Measurements from ENCODE around the gene FAM83E.
"Not testable (repeated sequence)": the region's sequence is repeated elsewhere in the genome, so short reads cannot be mapped to it uniquely, and the experiment has no call there.

FAM83E gene

DNA sequence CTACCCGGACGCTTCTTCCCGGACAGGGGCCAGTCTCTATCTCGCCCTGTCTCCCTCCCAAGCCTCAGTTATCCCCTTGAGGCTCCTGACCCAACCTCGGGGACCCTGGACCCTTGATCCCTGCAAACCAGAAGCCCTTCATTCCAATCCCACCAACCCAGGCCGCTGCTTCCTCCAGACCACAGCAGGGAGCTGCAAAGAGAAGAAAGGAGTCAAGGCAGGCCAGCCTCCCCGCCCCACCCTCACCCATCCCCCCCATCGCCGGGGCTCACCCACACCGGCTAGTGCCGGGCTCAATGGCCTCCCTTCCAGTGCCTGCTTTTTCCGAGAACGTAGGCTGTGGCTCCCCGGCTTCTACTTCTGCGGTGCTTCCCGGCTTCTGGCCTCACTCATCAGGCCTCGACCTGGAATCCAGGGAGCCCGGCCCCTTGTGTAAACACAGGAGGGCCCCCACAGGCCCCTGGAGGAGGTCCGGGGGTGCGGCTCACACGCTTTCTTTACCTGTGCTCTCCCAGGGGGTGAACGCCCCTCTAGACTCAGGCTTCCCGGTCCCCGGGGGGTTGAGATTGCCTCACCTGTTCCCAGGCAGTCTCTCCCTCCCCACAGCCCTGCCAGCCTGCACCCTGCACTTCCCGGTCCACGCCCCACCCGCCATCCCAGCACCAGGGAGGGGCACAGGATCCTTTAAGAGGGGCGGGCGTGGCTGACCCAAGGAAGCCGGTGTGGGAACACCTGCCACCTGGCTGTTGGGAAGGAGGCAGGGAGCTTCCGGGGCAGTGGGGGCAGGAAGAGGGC is at the start of gene FAM83E:
Gene FAM83E, minus strand, starts transcription at position 641 of the 795 bp plus-strand sequence. CDS start 1,704 bp downstream, outside the sequence.
- DNase-seq, result no peak

DNA sequence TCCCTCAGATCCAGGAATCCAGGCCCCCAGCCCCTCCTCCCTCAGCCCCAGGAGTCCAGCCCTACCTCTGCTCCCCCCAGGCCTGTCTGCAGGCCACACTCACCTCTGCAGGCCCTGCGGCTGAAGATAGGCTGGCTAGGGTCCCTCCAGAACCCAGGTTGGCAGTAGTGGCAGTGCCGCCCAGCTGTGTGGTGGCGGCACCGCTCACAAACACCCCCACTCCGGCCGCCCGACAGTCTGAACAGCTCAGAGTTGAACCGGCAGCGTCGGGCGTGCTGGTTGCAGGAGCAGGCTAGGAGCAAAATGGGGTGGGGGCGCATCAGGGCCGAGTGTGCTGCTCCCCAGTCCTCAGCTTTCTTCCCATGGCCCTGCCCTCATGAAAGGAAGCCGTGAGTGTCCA is 49.6 kb upstream of the FAM83E start:
- no peak for DNase-seq

DNA sequence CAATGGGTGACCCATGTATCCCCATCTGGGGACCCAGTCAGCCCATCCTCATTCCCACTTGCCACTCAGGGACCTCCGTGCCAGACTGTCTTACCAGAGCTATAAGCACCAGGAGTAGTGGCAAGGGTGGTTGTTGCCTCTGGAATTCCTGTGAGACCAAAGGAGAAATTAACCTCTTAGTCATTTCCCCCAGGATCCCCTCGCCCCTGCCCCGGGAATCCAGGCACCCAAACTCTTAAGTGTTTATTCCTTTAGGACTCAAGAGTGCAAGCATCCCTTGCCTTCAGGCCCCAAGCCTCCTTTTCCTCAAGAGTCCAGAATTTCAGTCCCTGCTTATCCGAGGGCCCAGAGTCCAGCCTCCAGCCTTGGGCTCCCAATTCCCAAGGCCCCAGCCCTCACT is 48.8 kb upstream of the FAM83E start:
- no peak for DNase-seq

DNA sequence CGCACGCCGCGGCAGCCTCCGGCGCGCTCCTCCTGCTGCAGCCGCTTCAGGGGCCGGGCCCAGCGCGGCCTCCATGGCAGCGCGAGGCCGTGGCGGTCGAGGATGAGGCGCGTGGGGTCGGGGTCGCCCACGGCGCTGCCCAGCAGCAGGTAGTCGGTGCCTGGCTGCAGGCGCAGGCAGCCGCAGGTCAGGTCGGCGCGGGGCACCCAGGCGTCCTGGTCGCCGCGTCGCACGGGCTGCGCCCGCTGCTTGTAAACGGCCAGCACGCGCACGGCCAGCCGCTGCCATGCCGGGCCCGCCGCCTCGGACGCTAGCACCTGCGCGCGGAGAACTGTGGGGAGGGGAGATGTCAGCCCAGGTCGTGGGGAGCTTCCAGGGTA is 46.8 kb upstream of the FAM83E start:
- no peak for DNase-seq

DNA sequence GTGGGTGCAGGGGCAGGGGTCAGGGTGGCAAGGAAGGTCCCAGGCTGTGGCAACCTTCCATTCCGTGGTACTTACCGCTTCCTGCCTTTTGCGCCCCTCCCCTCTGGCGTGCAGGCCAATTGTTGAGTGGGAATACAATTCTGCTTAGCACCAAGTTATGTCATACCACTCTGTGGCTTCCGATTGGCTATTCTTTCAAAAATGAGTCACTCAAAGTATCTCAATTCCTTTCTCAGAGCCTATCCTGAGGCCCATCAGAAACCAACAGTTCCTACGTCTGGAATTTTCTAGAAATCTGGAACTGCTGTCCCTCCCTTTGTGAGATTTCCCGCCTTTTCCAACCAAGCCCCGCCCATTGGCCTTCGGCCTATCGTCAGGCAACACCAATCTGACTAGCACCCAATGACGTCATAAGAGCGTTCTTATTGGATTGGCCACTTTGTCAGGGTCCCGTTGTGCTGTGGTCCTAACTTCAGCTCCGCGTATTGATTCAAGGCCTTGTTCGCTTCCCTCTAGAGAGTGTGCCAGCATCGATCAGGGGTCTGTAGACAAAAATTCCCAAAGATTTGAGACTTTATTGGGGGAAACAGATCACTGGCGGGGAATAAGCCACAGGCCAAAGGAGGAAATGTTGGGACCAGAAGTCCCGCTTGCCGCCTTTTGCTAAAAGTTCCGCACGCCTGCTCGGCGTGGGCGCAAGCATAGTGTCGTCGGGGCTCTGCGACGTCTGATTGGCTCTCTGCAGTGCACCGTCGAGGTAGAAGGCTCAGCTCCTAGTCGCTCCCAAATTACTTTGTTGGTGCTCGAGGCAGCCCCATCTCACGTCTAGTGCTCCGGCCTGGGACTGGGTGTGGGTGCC is 46.2 kb upstream of the FAM83E start:
- DNase-seq, result peak; percentile 77 to 85

DNA sequence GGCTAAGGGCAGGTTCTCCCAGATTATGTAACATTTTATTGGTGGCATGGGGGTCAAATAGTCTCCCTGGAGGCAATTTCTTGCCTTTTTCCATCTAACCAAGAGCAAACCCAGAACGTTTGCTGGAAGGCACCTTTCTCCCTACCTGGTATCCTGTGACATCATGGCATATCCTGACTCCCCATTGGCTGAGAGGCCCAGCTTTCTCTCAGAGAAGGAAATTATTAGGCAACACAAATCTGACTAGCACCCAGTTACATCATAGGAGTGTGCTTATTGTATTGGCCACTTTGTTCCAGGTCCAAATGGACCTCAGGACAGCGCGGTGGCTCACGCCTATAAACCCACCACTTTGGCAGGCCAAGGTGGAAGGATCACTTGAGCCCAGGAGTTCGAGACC is 44.9 kb upstream of the FAM83E start:
- peak in 1 of 2 experiments; percentile 16 for DNase-seq

DNA sequence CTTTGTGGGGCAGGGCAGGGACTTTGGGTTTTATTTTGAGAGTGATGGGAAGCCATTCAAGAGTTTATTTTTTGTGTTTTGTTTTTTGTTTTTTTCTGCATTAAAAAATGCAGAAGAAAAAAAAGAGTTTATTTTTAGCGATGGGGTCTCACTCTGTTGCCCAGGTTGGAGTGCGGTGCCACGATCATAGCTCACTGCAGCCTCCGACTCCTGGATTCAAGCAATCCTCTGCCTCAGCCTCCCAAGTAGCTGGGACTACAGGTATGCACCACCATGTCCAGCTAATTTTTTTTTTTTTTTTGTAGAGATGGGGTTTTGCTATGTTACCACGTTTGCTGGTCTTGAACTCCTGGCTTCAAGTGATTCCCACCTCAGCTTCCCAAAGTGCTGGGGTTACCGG is 43.6 kb upstream of the FAM83E start:
- DNase-seq, result no peak

DNA sequence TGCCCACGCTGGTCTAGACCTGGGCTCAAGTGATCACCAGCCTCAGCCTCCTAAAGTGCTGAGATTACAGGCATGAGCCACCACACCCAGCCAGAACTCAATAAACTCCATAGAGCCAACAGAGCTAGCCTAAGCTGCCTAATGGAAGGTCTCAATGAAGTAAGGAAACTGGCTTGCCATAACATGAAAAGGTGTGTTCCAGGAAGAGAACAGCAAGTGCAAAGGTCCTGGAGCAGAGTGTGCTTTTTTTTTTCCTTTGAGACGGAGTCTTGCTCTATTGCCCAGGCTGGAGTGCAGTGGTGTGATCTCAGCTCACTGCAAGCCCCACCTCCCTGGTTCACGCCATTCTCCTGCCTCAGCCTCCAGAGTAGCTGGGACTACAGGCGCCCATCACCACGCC is 43.0 kb upstream of the FAM83E start:
- not testable (repeated sequence) for DNase-seq

DNA sequence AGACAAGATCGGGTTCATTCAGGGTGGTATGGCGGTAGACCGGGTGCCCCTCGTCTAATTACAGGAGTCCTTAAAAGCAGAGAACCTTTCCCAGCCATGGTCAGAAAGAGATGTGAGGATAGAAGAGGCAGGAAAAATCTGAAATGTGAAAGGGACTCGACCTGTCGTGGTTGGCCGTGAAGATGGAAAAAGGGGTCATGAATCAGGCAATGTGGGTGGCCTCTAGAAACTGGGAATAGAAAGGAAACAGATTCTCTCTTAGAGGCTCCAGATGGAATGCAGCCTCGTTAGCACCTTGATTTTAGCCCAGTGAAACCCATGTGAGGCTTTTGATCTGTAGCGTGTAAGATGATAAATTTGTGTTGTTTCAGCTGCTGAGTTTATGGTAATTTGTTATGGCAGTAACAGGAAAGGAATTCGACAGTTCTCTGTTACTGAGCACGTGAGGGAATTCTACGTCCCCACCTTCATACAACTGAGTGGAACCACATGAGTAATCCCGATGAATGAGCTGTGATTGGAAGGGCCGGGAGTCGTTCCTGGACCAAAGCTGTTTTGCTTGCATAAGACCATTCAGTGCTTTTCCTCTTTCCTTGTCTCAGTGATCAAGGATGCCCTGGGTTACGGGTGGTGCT is 42.1 kb upstream of the FAM83E start:
- DNase-seq, result no peak

DNA sequence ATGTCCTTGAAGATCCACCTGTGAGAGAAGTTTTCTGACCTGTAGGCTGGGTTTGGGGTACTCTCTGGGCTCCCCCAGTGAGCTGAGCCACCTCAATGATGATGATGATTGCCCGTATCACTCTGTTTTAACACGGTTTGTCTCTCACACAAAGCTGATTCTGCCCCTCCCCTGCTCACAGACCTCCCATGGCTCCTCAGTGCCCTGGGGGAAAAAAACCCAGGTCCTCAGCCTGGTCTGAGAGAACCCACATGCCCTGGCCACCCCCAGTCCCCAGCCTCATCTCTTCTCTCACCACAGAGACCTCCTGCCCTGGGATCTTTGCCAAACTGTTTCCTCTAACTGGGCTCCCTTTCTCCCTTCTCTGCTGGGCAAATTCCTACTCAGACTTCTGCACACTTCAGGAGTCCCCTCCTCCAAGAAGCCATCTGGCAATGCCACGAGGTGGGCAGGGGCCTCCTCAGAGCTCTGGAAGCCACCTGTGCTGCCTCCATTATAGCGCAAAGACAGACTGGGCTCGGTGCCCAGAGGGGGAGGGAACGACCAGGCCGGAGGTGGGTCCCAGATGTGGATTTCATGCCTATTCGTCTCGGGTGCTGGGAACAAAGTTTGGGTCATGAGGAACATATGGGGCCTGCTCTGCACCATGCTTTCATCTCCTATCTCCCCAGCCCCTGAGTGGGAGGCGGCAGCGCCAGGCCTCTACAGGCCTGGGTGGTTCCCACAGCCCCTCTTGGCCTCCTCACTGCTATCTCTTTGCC is 39.6 kb upstream of the FAM83E start:
- DNase-seq, result no peak

DNA sequence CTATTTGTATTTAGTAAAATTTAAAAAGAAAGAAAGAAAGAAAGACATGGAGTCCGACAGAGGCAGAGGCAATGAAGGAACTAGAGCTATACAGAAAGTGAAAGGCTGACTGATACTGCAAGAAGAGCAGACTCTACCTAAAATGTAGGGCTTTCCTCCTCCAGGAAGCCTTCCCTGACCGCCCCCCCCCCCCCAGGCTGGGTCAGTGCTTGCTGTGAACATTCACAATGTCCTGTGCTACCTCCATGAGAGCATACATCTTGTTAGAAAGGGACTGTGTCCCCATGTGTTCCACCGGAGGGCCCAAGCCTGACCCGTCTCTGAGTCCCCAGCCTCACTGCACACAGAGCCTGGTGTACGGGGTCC is 36.8 kb upstream of the FAM83E start:
- DNase-seq, result no peak

DNA sequence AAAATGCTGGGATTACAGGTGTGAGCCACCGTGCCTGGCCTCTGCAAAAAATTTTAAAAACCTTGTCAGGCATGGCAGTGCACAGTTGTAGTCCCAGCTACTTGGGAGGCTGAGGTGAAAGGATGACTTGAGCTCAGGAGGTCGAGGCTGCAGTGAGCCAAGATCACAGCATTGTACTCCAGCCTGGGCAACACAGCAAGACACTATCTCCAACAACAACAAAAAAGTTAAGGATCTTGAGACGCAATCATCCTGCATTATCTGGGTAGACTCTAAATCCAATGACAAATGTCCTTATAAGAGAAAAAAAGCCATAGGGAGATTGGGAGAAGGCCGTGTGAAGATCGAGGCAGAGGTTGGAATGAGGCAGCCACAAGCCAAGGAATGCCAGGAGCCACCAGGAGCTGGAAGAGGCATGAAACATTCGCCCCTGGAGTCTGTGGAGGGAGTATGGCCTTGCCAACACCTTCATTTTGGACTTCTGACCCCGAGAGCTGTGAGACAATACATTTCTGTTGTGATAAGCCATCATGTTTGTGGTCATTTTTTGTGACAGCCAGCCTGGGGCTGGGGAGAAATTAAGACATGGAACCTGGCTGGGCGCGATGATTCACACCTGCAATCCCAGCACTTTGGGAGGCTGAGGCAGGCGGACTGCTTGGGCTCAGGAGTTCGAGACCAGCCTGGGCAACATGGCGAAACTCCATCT is 36.3 kb upstream of the FAM83E start:
- DNase-seq, result no peak

DNA sequence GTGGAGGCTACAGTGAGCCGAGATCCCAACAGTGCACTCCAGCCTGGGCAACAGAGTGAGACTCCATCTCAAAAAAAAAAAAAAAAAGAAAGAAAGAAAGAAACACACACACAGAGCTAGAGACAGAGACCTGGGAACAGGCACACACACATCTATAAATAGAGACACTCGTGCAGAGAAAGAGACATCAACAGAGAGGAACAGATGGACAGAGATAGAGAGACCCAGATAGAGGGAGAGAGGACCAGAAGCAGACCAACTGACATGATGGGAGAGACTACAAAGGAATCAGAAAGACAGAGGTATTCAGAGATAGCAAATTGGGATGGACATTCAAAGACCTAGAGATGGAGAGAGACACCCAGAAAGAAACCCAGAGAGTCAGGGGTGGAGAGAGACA is 33.3 kb upstream of the FAM83E start:
- no peak for DNase-seq

DNA sequence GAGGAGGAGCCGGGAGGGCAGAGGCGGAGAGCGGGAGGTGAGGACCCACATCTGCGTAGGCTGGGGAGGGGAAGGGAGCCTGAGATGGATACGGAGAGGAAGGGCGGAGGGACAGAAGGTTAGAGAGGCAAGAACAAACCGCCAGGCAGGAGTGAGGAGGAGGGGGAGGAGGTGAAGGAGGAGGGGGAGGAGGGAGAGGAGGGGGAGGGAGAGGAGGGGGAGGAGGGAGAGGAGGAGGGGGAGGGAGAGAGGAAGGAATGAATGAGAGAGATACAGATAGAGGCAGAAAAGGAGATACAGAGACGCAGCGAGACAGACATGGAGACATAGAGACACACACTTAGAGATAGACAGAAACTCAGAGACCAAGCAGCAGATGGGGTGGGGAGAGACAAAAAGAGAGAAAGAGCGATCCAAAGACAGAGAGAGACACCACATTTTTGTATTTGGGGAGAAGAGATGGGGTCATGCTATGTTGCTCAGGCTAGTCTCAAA is 31.9 kb upstream of the FAM83E start:
- no peak for DNase-seq

DNA sequence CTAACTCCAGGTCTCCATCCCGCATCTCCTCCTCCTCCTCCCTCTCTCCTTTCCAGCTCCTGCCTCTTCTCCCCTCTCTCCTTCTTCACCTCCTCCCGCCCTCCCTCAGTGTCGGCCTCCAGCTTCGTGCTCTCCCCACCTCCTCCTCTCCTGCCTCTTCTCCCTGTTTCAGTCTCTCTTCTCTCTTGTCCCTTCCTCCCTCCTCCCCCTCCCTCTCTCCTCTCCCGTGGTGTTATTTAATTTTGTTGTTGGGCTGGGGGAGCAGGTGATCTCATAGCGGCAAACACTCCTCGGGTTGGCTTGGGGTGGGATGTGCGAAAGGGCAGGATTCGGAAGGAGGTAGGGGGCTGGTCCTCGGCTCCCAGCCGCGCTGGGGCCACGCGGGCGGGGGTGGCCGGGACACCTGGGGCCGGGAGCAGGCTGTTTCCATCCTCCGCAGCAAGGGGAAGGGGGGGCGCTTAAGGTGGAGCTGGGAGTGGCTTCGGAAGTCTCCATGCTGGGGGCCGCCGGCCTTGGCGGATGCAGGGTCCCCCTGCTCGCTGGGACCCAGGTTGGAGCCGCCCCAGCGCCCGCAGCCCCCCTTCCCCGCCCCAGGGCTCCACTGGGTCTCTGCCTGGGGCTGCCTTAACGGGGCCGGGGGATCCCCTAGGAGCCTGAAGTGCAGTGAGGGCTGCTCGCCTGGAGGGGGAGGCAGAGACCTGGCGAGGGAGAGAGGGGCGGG is 31.3 kb upstream of the FAM83E start, which contains the start of gene CA11:
Gene CA11, minus strand, starts transcription at position 187 of the 721 bp plus-strand sequence. CDS start 555 bp downstream, outside the sequence.
- DNase-seq, result peak; percentile 67 to 71

DNA sequence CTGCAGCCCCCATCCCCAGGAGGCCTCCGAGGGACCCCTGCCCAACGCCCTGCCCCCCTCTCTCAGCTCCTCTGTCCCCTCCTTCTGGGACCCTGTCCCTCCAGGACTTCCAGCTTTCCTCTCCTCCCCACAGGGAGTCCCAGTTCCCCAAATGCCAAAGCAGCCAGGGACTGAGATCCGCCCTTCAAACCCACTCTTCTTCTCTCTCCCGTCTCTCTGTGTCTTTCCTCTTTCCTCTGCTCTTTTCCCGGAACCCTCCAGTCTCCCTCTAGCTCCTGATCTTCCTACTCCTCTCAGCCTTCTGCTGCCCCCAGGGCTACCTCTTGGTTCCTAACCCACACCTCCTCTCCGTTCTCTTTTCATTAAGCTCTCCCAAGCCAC is 30.7 kb upstream of the FAM83E start:
- DNase-seq, result no peak

DNA sequence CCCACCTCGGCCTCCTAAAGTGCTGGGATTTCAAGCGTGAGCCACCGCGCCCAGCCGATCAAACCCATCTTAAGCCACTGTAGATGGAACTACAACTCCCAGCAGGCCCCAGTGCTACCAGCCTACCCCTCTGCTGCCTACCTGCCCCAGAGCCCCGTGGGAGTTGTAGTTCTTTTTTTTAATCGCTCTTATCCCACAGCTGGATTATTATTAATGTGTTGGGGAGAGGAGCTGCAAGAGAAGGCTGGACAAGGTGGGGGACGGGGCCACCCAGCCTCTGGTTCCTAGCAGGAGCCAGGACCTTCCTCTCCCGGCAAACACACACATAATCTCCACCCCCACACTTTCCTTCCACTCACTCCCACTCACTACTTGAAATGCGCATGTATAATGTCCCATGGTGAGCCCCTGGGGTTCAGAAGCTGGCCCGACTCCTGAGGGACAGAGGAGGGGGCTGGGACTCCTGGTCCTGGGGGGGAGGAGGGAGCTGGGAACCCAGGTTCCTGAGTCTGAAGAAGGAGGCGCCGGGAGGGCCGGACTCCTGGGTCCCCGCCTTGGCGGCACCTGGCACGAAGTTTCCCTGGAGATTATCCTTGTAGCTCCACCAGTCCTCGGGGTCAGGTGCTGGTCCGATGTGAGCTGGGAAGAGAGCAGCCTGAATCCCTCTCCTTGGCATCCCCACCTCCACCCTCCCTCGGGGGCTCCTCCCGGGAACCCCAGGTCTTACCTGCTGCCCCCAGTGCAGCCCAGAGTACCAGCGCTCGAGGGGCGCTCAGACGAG is 30.2 kb upstream of the FAM83E start:
- peak; percentile 65 to 72 for DNase-seq

DNA sequence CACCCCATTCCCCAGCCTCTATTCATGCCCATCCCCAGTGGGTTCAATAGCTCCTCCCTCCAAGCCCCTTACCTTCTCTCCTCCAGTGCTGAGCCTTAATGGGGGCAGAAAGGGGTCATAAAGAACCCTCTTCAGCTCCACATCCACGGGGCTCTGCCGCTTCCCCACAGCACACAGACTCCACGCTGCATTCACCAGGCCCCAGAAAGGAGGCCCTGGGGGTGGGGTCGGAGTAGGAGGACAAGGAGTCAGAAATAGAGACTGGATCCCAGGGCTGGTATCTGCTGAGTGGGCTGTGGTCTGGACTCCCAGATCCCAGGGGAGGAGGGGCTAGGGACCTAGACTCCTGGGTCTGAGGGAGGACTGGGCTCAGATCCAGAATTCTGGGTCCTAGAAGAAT is 29.5 kb upstream of the FAM83E start:
- no peak for DNase-seq

DNA sequence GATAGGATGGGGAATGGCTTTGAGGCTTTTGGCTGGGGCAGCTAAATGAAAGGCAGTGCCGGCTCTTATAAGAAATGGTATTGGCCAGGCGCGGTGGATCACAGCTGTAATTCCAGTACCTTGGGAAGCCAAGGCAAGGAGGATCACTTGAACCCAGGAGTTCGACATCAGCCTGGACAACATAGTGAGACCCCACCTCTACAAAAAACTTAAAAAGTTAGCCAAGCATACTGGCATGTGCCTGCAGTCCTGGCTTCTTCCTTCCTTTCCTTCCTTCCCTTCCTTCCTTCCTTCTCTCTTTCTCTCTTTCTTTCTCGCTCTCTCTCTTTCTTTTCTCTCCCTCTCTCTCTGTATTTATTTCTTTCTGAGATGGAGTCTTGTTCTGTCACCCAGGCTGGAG is 28.0 kb upstream of the FAM83E start:
- DNase-seq, result no peak

DNA sequence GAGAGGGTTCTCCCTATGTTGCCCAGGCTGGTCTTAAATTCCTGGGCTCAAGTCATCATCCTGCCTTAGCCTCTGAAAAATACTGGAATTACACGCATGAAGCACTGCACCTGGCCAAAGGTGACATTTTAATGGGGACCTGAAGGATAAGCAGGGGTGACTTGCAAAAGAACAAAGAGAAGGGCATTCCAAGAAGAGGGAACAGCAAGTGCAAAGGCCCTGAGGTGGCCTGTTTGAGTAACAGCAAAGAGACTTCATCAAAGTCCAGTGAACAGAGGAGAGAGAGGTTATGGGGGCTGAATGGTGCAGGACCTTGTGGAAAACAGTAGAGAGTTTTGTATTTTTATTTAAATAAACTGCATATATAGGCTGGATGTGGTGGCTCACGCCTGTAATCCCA is 27.0 kb upstream of the FAM83E start:
- no peak for DNase-seq

Data from AML-193 (cell line).